Activated effector memory CD4-positive, alpha-beta T cell treated with Interleukin-2 at 50 U/mL for 16 hours (primary cell): ENCODE results near the gene CLDN20.
"Not testable (repeated sequence)": the region's sequence is repeated elsewhere in the genome, so short reads cannot be mapped to it uniquely, and the experiment has no call there.

Experiments
- DNase-seq: peaks from one replicate; pipeline ENCODE4 v3.0.0-alpha.2; 2020

CLDN20 gene

GRCh38 chr6:155245831-155246230, 18.0 kb upstream of the CLDN20 start:
- no peak for DNase-seq

DNA sequence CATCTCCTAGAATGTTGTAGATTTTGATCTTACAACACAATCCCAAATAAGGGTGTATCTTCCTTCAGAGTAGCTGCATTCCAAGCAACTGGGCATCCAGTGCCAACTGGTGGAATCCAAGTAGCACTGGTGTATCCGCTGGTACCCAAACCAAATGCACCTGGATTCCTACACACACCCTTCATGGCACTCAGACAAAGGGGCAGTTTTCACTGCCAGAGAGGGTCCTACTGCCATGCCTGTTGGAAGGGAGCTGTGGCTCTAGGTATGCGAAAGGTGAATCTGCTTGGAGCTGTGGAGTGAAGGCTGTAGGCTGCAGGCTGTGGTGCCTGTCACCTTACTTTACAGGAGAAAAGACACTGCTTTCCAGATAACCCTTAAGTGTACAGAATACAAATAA, 17.0 kb upstream of the CLDN20 start:
- DNase-seq: no peak

- DNase-seq: no peak
These were observed 16.2 kb upstream of the CLDN20 start for GRCh38 chr6:155247618-155248007.

DNA sequence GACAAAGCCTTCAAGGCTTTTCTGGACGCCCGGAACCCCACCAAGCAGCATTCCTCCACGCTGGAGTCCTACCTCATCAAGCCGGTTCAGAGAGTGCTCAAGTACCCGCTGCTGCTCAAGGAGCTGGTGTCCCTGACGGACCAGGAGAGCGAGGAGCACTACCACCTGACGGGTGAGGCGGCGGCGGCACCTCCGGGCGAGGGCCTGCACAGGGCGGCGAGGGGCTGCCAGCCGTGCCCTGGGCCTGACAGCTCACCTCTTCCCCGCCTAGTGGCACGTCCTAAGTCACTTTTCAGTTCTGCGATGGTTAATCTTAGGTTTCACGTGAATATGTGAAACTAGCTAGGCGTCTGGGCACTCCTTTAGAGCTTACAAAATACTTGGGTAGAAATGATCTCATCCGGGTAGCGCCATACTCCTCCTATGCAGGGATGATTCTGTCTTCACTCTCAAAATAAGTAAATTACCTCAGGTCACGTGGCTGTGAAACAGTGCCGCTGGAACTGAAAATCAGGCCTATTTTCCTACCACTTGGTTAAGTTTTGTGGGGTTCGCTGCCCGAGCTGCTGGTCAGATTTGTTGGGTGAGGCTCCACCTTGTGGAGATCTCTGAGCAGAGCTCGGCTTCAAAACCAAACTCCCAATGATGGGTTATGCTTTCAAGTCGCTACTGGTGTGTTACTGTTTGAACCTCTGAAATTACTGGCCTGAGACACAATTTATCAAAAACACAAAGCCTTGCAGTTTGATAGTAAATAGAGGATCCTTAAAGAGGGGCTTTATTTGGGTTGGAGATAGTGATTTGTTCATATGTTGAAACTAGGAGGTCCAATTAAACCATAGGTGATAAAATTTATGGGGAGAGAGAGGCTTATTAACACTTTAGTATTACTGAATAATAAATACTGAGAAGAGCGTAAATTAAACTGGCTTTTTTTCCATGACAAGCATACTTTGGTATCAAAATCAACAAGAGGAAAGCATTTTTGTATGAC, 15.5 kb upstream of the CLDN20 start:
- DNase-seq: no peak

GRCh38 chr6:155250701-155251381, 13.0 kb upstream of the CLDN20 start:
- DNase-seq: no peak

GRCh38 chr6:155252581-155252980, 11.2 kb upstream of the CLDN20 start:
- DNase-seq: no peak

DNA sequence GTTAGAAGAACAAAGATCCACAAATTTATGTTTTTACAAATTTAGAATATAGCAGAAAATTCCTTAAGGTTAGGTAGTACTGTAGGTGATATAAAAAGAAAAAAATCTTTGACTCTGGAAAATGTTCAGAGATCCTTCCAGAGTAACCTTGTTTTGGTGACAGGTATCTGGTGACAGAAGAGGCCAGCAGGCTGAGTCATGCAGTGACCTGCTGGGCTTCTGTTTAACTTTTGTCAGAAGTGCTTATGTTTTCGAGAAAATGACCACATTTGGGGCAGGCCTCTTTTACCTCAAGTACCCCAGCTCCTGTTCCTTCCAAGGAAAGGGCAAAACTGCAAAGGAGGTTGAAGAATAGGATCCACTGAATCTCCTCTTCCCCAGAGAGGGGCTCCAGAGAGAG, 10.5 kb upstream of the CLDN20 start:
- no peak for DNase-seq

- no peak for DNase-seq
These were observed 9.7 kb upstream of the CLDN20 start for GRCh38 chr6:155254139-155254538.

DNA sequence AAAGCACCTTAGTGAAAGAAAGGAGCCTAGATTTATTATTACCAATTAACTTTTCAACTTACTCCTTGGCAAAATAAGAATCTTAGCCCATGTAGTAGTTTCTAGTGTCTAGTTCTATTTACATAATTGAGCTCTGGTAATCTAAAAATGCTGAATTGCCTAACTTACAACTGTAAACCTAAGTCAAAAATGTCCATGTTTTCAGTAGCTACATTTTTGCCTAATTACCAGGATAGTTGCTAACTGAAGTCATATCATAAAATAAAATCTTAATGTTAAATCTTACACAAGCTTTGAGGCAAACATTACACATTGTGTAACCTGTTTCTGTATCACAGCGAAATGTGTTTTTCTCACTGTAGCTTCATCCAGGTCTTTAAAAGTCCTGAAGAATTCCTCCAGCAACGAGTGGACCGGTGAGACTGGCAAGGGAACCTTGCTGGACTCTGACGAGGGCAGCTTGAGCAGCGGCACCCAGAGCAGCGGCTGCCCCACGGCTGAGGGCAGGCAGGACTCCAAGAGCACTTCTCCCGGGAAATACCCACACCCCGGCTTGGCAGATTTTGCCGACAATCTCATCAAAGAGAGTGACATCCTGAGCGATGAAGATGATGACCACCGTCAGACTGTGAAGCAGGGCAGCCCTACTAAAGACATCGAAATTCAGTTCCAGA, 7.6 kb upstream of the CLDN20 start:
- no peak for DNase-seq

- no peak for DNase-seq
These were observed 6.0 kb upstream of the CLDN20 start for GRCh38 chr6:155257796-155258195.

- DNase-seq: no peak
These were observed 4.6 kb upstream of the CLDN20 start for GRCh38 chr6:155259204-155259603.

- no peak for DNase-seq
These were observed 3.9 kb upstream of the CLDN20 start for GRCh38 chr6:155259897-155260296.

GRCh38 chr6:155260686-155261085, 3.1 kb upstream of the CLDN20 start:
- DNase-seq: no peak

DNA sequence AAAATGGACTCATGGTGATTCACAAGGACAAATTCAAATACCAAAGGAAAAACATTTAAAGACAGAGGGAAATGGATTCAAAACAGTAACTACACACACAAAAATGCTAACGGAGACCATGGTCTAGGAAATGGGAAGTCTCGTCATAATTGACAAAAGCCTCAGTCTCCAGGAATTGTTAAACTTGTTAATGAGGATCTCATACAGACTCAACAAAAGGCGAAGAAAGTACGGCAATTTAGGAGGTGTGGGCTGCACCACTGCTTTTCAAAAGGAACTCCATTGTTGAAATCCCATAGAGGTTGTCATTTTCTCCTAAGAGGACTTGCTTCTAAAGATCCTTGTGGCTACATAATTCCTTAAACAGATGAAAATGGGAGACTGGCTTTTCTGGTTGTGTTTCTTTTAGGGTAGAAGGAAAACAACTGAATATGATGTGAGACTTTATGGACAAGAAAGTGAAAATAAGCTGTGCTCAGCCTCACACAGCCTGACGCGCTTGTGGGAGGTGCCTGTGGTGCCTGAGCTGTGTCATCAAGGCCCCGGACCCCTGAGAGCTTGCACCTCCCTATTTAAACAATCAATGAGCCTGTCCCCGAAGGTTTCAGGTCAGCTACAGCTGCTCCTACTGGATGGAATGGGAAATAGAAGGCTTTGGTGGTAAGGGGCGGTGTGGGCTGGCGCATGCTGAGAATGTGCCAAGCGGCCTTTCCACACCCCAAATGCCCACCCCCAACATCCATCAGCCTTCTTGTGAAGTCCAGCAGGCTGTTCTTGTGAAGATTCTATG, 2.5 kb upstream of the CLDN20 start:
- DNase-seq: no peak

GRCh38 chr6:155262655-155263054, 1.2 kb upstream of the CLDN20 start:
- no peak for DNase-seq

DNA sequence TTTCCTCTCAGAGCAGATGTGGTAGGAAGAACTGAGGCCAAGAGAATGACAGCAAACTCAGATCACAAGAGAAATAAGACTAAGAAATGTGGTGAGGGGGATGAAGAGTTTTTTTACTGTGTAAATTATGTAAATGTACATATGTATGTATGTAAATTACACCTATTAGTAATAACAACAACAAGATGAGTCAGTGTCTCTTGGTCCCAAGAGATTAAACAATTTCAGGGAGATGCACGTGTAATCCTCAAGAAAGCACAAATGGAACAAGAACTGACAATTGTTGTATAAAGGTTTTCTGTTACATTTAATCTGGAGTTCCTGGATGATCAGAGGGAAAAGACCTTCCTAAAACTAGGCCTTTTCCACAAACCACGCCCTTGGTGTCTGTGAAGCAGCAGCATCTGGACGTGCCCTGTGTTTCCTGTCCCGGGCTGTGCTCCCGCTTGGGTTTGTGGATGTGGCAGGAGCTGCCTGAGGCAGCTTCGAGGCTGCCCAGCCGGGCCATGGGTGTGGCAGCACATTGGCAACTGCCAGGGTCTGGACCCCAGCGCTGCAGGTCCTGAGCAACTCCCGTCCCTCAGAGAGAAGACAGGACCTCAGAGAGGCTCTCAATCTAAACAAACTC, 994 bp downstream of the CLDN20 start:
- DNase-seq: no peak

DNA sequence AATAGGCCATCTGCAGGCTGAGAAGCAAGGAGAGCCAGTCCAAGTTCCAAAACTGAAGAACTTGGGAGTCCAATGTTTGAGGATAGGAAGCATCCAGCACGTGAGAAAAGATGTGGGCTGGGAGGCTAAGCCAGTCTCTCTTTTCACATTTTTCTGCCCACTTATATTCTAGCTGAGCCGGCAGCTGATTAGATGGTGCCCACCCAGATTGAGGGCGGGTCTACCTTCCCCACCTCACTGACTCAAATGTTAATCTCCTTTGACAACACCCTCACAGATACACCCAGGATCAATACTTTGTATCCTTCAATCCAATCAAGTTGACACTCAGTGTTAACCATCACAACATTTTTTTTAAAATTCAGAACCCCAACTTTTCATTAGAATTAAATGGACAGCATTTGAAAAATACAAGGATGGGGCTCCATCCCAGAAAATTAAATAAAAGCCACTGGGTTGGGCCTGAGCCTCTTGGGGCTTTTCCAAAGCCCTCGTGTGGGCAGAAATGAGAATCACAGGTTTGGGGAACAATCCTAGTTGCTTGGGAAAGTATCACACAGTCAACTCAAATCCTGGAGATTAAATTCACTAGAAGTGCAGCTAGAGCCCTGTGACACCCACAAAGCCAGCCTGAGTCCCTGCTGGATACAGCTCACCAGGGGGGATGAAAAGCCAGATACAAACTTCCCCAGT, 2.2 kb downstream of the CLDN20 start:
- DNase-seq: no peak

GRCh38 chr6:155267411-155267810, 3.6 kb downstream of the CLDN20 start:
- no peak for DNase-seq

GRCh38 chr6:155268088-155268867, 4.5 kb downstream of the CLDN20 start:
- not testable (repeated sequence) for DNase-seq

DNA sequence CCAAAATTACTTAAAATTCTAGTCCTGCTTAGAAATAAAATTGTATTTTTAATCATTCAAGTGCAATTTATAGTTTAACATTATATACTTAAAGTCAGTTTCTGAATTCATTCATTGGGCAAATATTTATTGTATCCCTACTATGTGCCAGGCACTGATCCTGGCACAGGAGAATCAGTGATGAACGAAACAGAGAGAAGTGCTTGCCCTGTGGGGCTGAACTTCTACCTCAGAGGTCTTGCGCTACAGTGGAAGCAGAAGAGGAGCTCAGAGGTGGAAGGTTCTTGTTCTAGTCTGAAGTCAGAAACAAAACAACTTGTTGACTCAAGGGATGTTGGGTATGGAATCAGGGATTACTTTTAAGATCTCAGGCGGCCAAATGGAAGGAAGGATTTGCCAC, 6.0 kb downstream of the CLDN20 start:
- no peak for DNase-seq

DNA sequence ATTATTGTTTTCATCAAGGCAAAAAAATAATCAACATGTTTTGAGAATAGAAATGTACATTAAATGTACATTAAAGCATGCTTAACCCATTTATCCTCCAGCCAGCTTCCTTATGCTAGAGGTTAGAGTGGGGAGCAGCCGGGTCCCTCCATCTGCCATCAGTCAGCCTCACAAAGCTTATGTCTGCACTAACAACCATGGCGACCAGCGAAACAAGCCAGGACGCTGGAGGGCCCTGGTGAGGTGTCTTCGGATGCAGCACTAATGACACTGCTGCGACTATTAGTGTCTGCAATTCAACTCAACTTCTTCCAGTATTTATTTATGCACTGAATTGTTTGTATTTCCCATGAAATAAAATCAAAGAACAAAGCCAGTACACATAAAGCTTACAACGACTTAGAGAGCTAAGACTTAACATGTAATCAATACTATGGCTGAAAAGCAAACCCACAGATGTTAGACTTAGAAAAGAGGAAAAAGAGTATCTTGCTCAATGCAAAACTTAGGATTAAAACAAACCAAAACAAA, 6.8 kb downstream of the CLDN20 start:
- DNase-seq: no peak
